HCT116 (cell line): ENCODE measurements around the gene TRIM67. TPM values are rescaled to one million over a fixed set of nuclear protein-coding genes. Genes with fewer than 3 reads are reported as not detected.

Experiments used
- ATAC-seq: fragments of 200-7000 bp; cut with Tn5 transposase; 2 replicates; pipeline ENCODE4 v1.9.1; 2020; ENCODE audit warnings: mild to moderate bottlenecking, moderate library complexity
- BruUV-seq: library from RNA; stranded (reverse); fragments of 400-500 nt; replicated peaks from 2 replicates; lab custom pipeline; 2021; lab: Mats Ljungman, UMichigan
- CTCF ChIA-PET: fragments of 300-600 bp; sonication (Branson Sonifier 250); formaldehyde crosslinking; loops from one replicate; lab custom pipeline; 2021; ENCODE audit warnings: antibody characterized with exemption; lab: Charles Lee
- POLR2A ChIA-PET: fragments of 300-600, 350-600 bp; sonication (Branson Sonifier 250); formaldehyde crosslinking; loops from one replicate; lab custom pipeline; 2021; ENCODE audit warnings: antibody characterized with exemption; lab: Charles Lee
- RAD21 ChIA-PET, 2 experiments: fragments of 300-600 bp; sonication (Branson Sonifier 250); formaldehyde crosslinking; loops; one replicate each; lab custom pipeline; 2023; ENCODE audit warnings: low total read pairs in 2 of 2; ENCODE audit not compliant: uncharacterized antibody in 2 of 2, unreplicated experiment in 2 of 2, low non-redundant PET in 1 of 2; lab: Charles Lee
- DNase-seq: peaks from one replicate; pipeline ENCODE4 v3.0.0-alpha.2; 2010; ENCODE audit warnings: low read depth, low spot score
- H2AFZ ChIP-seq: fragments of 200-600 bp; shearing (Covaris generic), sonication (generic); 2 replicates; pipeline ENCODE4 v1.6.1; 2017; ENCODE audit warnings: low read depth, mixed run types, mixed read lengths, antibody characterized with exemption, low read length; ENCODE audit not compliant: poor library complexity, severe bottlenecking
- H3K27ac ChIP-seq: 2 replicates; pipeline ENCODE4 v1.5.1; 2012; ENCODE audit warnings: low read depth, low read length
- H3K27me3 ChIP-seq: fragments of 200-600 bp; sonication (generic); 2 replicates; pipeline ENCODE4 v1.6.1; 2016; ENCODE audit warnings: mixed run types, low read length, mixed read lengths; ENCODE audit not compliant: insufficient read depth
- H3K36me3 ChIP-seq, 2 experiments: fragments of 200-500 bp in 1 of 2; fragments of 200-600 bp in 1 of 2; sonication (Bioruptor generic) in 1 of 2; sonication (generic) in 1 of 2; 2 replicates each; pipeline versions ENCODE4 v1.5.1 to v1.6.1; 2014 to 2016; ENCODE audit warnings: low read length in 2 of 2, inconsistent platforms in 1 of 2, mixed read lengths in 1 of 2, mixed run types in 1 of 2; ENCODE audit not compliant: insufficient read depth in 2 of 2, control insufficient read depth in 1 of 2
- H3K4me1 ChIP-seq, 2 experiments: fragments of 200-600 bp in 1 of 2; sonication (generic) in 1 of 2; 2 replicates each; pipeline versions ENCODE4 v1.5.1 to v1.6.1; 2012 to 2017; ENCODE audit warnings: low read length in 2 of 2, inconsistent platforms in 1 of 2, mild to moderate bottlenecking in 1 of 2, mixed read lengths in 1 of 2, mixed run types in 1 of 2, moderate library complexity in 1 of 2; ENCODE audit not compliant: insufficient read depth in 2 of 2, control insufficient read depth in 1 of 2
- H3K4me2 ChIP-seq: fragments of 200-600 bp; sonication (generic); 2 replicates; pipeline ENCODE4 v1.6.1; 2017; ENCODE audit warnings: mixed run types, low read length, mixed read lengths
- H3K4me3 ChIP-seq, 2 experiments: fragments of 200-600 bp in 1 of 2; sonication (generic) in 1 of 2; replicated peaks in 1 of 2; 2 replicates each; pipeline ENCODE4 v1.5.1; 2011 to 2016; ENCODE audit warnings: low read length in 2 of 2, control low read depth in 1 of 2, low read depth in 1 of 2, mild to moderate bottlenecking in 1 of 2, mixed read lengths in 1 of 2, mixed run types in 1 of 2
- H3K79me2 ChIP-seq: fragments of 200-600 bp; sonication (generic); 2 replicates; pipeline ENCODE4 v1.6.1; 2017; ENCODE audit warnings: mild to moderate bottlenecking, mixed run types, low read length, moderate library complexity, mixed read lengths; ENCODE audit not compliant: insufficient read depth
- H3K9ac ChIP-seq: fragments of 200-600 bp; sonication (generic); 2 replicates; pipeline ENCODE4 v1.6.1; 2016; ENCODE audit warnings: low read length, mixed read lengths
- H3K9me2 ChIP-seq: fragments of 200-600 bp; sonication (generic), shearing (Covaris generic); 2 replicates; pipeline ENCODE4 v1.6.1; 2017; ENCODE audit warnings: mixed run types, mild to moderate bottlenecking, moderate library complexity; ENCODE audit not compliant: insufficient read depth
- H3K9me3 ChIP-seq, 2 experiments: fragments of 200-500 bp in 1 of 2; fragments of 200-600 bp in 1 of 2; sonication (Bioruptor generic) in 1 of 2; sonication (generic) in 1 of 2; 2 replicates each; pipeline ENCODE4 v1.6.1; 2014 to 2017; ENCODE audit warnings: low read length in 2 of 2, mixed read lengths in 2 of 2, inconsistent platforms in 1 of 2, low read depth in 1 of 2, mild to moderate bottlenecking in 1 of 2, mixed run types in 1 of 2, moderate library complexity in 1 of 2; ENCODE audit not compliant: control insufficient read depth in 1 of 2, insufficient read depth in 1 of 2
- H4K20me1 ChIP-seq: fragments of 200-600 bp; sonication (generic), shearing (Covaris generic); 2 replicates; pipeline ENCODE4 v1.6.1; 2017; ENCODE audit warnings: mixed run types, mild to moderate bottlenecking, moderate library complexity; ENCODE audit not compliant: insufficient read depth
- ATF3 ChIP-seq: IDR thresholded peaks from 2 replicates; pipeline ENCODE4 v1.6.1; 2012
- CBX3 ChIP-seq: IDR thresholded peaks from 2 replicates; pipeline ENCODE4 v1.6.1; 2012; ENCODE audit warnings: low read depth
- CEBPB ChIP-seq: IDR thresholded peaks from 2 replicates; pipeline ENCODE4 v1.6.1; 2012; ENCODE audit warnings: low read depth
- EGR1 ChIP-seq: IDR thresholded peaks from 2 replicates; pipeline ENCODE4 v1.6.1; 2012; ENCODE audit warnings: low read depth
- FOSL1 ChIP-seq: IDR thresholded peaks from 2 replicates; pipeline ENCODE4 v1.6.1; 2012; ENCODE audit warnings: low read depth
- JUND ChIP-seq: IDR thresholded peaks from 2 replicates; pipeline ENCODE4 v1.6.1; 2012
- POLR2A ChIP-seq: IDR thresholded peaks from 2 replicates; pipeline ENCODE4 v1.7.0; 2011; ENCODE audit warnings: borderline replicate concordance; ENCODE audit not compliant: insufficient read depth, insufficient read length; ENCODE audit errors: extremely low read depth
- POLR2AphosphoS5 ChIP-seq: IDR thresholded peaks from 2 replicates; pipeline ENCODE4 v1.6.1; 2011; ENCODE audit warnings: mild to moderate bottlenecking, low read depth, low read length, moderate library complexity
- SP1 ChIP-seq: IDR thresholded peaks from 2 replicates; pipeline ENCODE4 v1.6.1; 2012; ENCODE audit warnings: low read depth
- SRF ChIP-seq: IDR thresholded peaks from 2 replicates; pipeline ENCODE4 v1.6.1; 2012; ENCODE audit warnings: low read depth
- TCF7L2 ChIP-seq: IDR thresholded peaks from 2 replicates; pipeline ENCODE4 v1.7.0; 2011; ENCODE audit warnings: borderline replicate concordance, inconsistent platforms; ENCODE audit not compliant: insufficient read depth, insufficient read length; ENCODE audit errors: extremely low read depth
- YY1 ChIP-seq: IDR thresholded peaks from 2 replicates; pipeline ENCODE4 v1.6.1; 2011; ENCODE audit warnings: low read length, low read depth, moderate library complexity, mild to moderate bottlenecking; ENCODE audit not compliant: insufficient replicate concordance; ENCODE audit errors: extremely low read depth
- ZNF274 ChIP-seq: fragments of 200-500 bp; sonication (Bioruptor generic); IDR thresholded peaks from 2 replicates; pipeline ENCODE4 v1.6.1; 2014; ENCODE audit warnings: mild to moderate bottlenecking, low read depth, low read length, inconsistent platforms
- intact Hi-C: fragments of 100-400 bp; cut with micrococcal nuclease; formaldehyde crosslinking; loops from 2 replicates; pipeline ENCODE4 v1.10.0; 2022
- total RNA-seq: library from RNA; stranded (reverse); gene quantifications from one replicate; pipeline ENCODE4 v1.2.1, GENCODE V29; 2021; ENCODE audit not compliant: unreplicated experiment

The TRIM67 gene
- total RNA-seq, 1 experiment from 2014 or later = 0.02 TPM

GRCh38 chr1:231163830-231164427 lies 2.1 kb downstream of the TRIM67 start:
- TF ChIP-seq CBX3 (no peak), SP1 (no peak), SRF (no peak), TCF7L2 (no peak), ATF3 (no peak), ZNF274 (no peak), POLR2A (no peak), CEBPB (no peak), FOSL1 (no peak), EGR1 (no peak), YY1 (no peak), POLR2AphosphoS5 (no peak), JUND (no peak)
- DNase-seq (no peak), ATAC-seq (no peak)
- Histone ChIP-seq H3K9ac (no peak overlapping the region), H3K27me3 (no peaks in the 10 kb centered on the region; the same call in 1 of the 2 replicates), H3K4me1 (no peaks in the 10 kb centered on the region), H3K9me2 (no peaks in the 10 kb centered on the region), H4K20me1 (no peaks in the 10 kb centered on the region), H2AFZ (no peak overlapping the region), H3K9me3 (no peaks in the 10 kb centered on the region), H3K36me3 (no peaks in the 10 kb centered on the region), H3K27ac (no peak overlapping the region), H3K79me2 (no peaks in the 10 kb centered on the region), H3K4me2 (no peak overlapping the region), H3K4me3 (no peak overlapping the region)
- POLR2A ChIA-PET = no interaction called here
- BruUV-seq = no TSS peak
- RAD21 ChIA-PET = no interaction called here
- CTCF ChIA-PET = no interaction called here
- intact Hi-C loops = no loop called here
